Heart left ventricle (tissue), 13 donors: ENCODE results near the gene ABCA13.

Experiments used
- CTCF ChIP-seq, 12 donors: fragments of 200-600 bp; sonication (generic) in 4 of 12; IDR thresholded peaks; one replicate each; pipeline versions ENCODE4 v1.5.0 to v1.8.0; 2018 to 2022; ENCODE audit warnings: antibody characterized with exemption in 12 of 12, mild to moderate bottlenecking in 5 of 12
- POLR2A ChIP-seq, 2 donors: fragments of 450-650 bp; IDR thresholded peaks; one replicate each; pipeline ENCODE4 v1.6.1; 2017; ENCODE audit warnings: antibody characterized with exemption in 2 of 2, mild to moderate bottlenecking in 2 of 2, moderate library complexity in 2 of 2
- donor health status: ischemic (EF 13 %, LVEDD 7.1; RV severe dilation, severe dysfunction).
- donor health status: DM: no; HTN: yes; CAD: no.
- donor health status: DM: no; HTN: no; CAD: no.
- donor health status: ischemic (EF 25% LVEDD 6.9; RV normal size, moderate dysfunction).
- donor health status: ischemic (EF 25% LVEDD 5.7; RV mildly dilated, moderate dysfunction).
- donor health status: ischemic (EF 35%, LVEDD 5.7; RV mildly dilated, moderate dysfunction).
- donor health status: nonischemic (EF 11% LVEDD 7.7; RV severe dilation, severe dysfunction).
- donor health status: DM: yes; HTN: yes; CAD: no.
- donor health status: PGD.
- donor health status: ischemic (EF 29% LVEDD 5.4; RV normal size, mild dysfunction).
- donor health status: nonischemic (EF 23%, LVEDD 6.1; RV moderate dilation, normal function).

- TF ChIP-seq POLR2A (IDR thresholded peaks at IDR 0.05) (no peak), CTCF (IDR thresholded peaks at IDR 0.05) (no peak)
Observed at GRCh38 chr7:48177271-48177670, 6.0 kb downstream of the ABCA13 start.
